GM21390 (cell line): ENCODE results near the gene KRT8.
"Not testable (repeated sequence)": the region's sequence is repeated elsewhere in the genome, so short reads cannot be mapped to it uniquely, and the experiment has no call there.

ENCODE experiments used
- ATAC-seq: cut with Tn5 transposase; IDR thresholded peaks from one replicate; pipeline ENCODE4 v1.9.1; 2021; ENCODE audit not compliant: unreplicated experiment

Gene KRT8

GRCh38 chr12:52904509-52905300 is at the start of gene KRT8:
TSS of gene KRT8 (minus strand) at chr12:52905076. CDS start at chr12:52904981, 95 bp downstream.
- ATAC-seq = not testable (repeated sequence)

DNA sequence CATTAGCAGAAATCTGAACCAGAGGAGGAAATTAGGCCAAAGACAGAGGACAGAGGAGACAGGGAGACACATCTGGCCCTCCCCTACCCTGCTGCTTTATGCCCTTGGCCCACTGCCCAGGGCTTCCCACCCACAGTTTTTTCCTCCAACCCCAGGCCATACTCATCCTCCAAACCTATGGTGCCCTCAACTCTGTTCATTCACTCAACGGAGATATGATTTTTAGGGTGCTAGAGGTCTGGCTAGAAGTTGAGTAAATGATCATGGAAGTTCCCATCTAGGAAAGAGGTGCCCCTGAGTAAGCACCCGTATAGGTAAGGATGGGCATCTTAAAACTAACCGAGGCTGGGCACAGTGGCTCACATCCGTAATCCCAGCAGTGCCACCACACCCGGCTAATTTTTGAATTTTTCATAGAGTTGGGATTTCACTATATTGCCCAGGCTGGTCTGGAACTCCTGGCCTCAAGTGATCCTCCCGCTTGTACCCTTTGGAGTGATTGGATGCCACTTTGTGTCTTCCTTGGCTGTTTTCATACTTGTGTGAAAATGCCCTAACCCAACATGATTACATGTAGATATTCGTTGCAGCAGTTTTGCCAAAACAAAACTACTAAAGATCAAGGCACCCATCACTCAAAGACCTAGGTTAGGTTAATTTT is 48.4 kb upstream of the KRT8 start:
- no peak for ATAC-seq

DNA sequence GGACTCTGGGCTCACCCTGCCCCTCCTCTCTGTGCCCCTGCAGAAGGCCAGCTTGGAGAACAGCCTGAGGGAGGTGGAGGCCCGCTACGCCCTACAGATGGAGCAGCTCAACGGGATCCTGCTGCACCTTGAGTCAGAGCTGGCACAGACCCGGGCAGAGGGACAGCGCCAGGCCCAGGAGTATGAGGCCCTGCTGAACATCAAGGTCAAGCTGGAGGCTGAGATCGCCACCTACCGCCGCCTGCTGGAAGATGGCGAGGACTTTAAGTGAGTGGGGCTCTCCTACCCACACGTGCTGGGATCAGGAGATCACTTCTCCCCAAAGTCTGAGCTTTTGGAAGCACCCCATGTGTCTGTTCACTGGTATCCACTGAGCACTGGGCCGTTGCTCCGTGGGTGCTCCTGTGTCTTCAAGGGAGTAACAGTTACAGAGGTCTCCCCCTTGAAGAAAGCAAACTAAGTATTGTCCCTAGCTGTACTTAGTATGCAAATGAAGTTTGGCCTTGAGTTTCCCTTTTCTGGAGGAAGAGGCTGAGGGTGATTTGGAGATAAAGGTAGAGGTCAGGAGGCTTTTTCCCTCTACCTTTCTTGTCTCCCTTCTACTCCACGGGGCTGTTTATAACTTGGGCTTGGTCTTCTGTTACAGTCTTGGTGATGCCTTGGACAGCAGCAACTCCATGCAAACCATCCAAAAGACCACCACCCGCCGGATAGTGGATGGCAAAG is 47.4 kb upstream of the KRT8 start:
- no peak for ATAC-seq

DNA sequence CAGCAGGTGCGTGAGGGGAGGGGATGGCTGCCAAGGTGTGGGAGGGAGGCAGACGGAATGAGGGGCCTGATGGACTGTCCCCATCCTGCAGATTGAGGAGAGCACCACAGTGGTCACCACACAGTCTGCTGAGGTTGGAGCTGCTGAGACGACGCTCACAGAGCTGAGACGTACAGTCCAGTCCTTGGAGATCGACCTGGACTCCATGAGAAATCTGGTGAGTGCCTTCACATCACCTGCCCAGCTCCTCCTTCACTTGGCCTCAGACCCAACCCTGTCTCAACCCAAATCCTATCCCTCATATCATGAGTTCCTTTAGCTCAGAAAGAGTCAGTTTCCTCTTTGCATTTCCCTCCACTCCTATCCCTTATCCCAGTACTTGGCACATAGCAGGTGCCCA is 46.8 kb upstream of the KRT8 start:
- no peak for ATAC-seq

DNA sequence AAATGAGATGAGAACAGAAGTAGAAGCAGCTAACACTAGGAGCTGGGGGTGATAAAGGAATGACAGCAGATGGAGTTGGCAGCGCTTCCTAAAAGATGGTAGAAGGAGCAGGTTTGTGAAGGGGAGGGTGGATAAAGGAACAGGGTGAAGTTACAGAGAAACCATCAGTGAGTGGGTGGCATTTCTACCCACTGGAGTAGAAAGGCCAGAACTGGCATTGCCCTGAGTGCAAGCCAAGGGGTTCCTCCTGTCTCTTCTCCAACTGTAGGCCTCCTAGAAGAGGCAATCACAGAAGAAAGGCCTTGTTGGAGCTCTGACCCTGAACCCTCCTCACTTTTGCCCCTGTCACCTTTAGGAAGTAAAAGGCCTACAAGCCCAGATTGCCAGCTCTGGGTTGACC is 46.2 kb upstream of the KRT8 start:
- ATAC-seq = no peak

- ATAC-seq = no peak
Measured at GRCh38 chr12:52950553-52950952, 45.7 kb upstream of the KRT8 start.

DNA sequence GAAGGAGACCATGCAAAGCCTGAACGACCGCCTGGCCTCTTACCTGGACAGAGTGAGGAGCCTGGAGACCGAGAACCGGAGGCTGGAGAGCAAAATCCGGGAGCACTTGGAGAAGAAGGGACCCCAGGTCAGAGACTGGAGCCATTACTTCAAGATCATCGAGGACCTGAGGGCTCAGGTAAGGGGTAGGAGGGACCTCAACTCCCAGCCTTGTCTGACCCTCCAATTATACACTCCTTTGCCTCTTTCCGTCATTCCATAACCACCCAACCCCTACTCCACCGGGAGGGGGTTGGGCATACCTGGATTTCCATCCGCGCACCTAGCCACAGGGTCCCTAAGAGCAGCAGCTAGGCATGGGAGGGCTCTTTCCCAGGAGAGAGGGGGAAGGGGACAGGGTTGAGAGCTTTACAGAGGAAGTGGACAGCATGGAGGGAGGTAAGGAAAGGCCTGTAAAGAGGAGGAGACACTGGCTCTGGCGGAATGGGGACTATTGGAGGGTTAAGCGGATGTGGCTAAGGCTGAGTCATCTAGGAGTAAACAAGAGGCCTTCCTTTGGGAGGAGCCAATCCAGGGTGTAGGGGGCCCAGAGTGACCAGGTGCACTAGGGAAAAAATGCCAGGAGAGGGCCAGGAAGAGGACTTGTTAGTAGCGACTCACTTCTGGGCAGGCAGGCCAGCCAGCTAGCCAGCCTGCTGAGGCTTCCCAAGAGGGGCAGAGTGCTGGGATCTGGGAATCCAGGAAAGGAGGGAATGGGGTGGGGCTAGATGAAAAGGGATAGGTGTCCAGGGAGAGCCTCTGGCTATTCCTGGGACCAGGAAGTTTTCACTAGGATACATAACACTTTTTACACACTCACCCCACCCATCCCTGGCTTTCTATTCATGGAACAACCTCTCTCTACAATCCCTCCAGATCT is 44.8 kb upstream of the KRT8 start:
- ATAC-seq = no peak

GRCh38 chr12:52947738-52948423 is 43.0 kb upstream of the KRT8 start:
- no peak for ATAC-seq

DNA sequence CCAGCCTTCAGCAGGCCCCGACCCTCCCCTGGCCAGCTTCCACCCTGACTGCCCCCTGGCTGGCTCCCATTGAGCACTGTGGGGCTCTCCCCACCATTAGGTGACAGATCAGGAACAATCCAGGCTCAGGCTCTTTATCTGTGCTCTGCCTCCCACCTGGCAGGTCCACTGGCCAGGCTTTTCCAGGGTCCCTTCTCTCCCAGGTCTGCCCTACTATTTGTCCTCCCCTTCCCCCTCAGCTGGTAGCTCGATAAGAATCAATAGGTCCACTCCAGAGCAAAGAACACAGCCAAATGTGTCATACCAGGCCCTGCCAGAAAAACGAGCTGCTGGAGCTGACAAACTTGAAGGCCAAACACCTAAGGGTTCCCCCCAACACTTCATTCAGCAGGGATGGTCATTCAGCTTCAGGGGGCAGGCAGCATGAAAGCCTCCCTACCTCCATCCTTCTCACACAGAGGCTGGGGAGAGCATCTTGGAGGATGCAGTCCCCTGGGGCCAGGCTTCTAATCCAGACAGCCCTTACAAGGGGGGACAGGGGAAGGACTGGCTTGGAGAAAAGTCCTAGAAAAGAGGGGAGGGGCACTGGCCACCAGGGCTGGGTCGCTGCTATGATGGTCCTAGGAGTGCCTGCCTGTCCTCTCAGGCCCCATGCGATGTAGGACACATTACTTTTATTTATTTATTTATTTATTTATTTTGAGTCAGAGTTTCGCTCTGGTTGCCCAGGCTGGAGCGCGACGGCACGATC is 42.1 kb upstream of the KRT8 start:
- ATAC-seq = no peak

- no peak for ATAC-seq
Measured at GRCh38 chr12:52946334-52946733, 41.5 kb upstream of the KRT8 start.

DNA sequence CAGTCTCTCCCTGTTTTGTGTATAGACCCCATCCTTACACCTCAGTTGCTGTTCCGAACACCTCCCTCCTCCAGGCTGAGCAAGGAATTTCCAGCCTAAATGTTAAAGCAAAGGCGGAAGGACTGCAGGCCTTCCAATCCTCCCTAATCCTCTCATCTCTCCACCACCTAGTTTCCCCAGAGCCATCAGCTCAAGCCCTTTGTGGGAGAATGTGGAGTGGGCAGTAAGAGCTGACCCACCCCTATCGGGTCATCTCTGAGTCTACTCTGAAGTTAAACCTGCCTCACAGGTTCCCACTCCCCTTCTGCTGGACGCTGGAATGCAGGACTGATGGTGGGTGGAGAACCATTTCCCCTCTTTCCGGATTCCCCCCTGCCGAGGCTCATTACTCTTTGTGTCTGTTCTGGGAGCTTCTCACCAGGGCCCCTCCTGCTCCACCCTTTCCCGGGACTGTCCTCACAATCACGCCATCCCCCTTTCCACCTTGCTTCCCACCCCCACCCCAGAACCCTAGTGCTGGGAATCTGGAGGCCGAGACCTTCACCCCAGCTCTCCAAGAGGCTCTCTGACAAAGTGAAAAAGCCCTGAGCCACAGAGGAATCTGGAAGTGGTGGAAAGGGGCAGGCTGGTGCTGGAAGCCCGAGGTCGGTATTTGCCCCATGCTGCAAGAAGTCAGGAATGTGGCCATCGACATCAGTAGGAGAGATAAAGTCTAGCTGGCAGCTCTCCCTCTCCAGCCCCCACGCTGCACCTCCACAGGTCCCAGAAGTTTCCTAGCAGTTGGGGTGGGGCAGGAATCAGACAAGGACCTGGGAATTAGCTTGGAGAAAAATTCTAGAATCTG is 40.7 kb upstream of the KRT8 start:
- no peak for ATAC-seq

DNA sequence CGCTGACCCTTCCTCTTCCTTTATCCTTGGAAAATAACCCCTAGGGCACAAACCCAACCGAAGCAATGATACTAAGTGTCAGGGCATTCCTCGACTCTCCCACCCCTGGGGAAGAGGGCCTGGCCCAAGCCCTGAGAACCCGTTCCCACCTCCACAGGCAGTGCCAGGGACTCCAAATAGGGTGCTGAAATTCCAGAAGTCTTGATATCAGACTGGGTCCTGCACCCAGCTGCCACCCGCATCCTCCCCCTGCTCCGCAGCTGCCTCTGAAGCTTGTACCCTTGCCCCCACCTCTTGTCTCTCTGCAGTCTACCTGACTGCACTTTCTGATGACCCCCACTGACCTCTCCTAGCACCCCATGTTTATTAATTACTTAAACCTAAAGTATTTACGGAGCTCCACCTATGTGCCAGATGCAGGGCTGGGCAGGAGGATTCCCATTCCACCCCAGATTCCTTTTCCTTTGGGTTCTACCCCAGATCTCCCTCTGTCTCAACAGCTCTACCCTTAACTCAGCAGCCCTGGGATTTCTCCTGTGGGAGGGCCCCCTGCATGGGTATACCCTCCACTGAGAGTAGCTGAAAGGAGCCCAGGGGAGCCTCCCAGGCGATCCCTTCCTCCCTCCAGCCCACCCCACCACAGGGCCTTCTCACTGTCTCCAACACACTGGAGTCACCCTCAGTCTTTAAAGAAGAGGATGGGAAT is 40.0 kb upstream of the KRT8 start:
- ATAC-seq = no peak

GRCh38 chr12:52942901-52943181 is 38.0 kb upstream of the KRT8 start:
- no peak for ATAC-seq

- no peak for ATAC-seq
Measured at GRCh38 chr12:52942066-52942900, 37.4 kb upstream of the KRT8 start.

- ATAC-seq = no peak
Measured at GRCh38 chr12:52929538-52929937, 24.7 kb upstream of the KRT8 start.

DNA sequence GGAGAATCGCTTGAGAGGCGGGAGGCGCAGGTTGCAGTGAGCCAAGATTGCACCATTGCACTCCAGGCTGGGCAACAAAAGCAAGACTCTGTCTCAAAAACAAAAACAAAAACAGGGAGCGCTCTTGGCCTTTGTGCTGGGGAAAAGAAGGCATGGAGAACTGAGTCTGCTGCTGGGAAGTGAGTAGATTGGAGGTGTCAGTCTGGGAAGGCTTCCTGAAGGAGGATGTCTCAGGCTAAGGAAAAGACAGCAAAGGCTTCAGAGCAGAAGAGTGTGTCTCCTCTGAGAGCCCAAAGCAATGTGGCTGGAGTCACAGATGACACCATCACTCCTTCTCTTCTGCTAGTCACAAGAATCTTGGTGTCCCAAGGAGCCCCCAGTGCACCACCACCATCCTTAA is 23.1 kb upstream of the KRT8 start:
- no peak for ATAC-seq

GRCh38 chr12:52926596-52927234 is 21.8 kb upstream of the KRT8 start:
- no peak for ATAC-seq
